Tibial nerve (tissue), 4 donors: ENCODE results near the gene CABLES1. TPM values are rescaled to one million over a fixed set of nuclear protein-coding genes. Genes with fewer than 3 reads are reported as not detected.

Source experiments
- DNase-seq, 2 donors: peaks; one replicate each; pipeline ENCODE4 v3.0.0-alpha.2; 2019; ENCODE audit warnings: low spot score in 2 of 2
- H3K27ac ChIP-seq, 4 donors: fragments of 200-600 bp; sonication (generic) in 3 of 4; one replicate each; pipeline ENCODE4 v1.5.1; 2017 to 2019; ENCODE audit warnings: mild to moderate bottlenecking in 1 of 4
- H3K27me3 ChIP-seq, 2 donors: fragments of 200-600 bp; sonication (generic) in 1 of 2; one replicate each; pipeline versions ENCODE4 v1.5.1 to v1.6.0; 2017 to 2019
- H3K36me3 ChIP-seq, 3 donors: fragments of 200-600 bp; sonication (generic); one replicate each; pipeline ENCODE4 v1.5.1; 2018 to 2019
- H3K4me1 ChIP-seq, 4 donors: fragments of 200-600 bp; sonication (generic) in 3 of 4; one replicate each; pipeline ENCODE4 v1.5.1; 2017 to 2019
- H3K4me3 ChIP-seq, 4 donors: fragments of 200-600 bp; sonication (generic) in 3 of 4; one replicate each; pipeline ENCODE4 v1.5.1; 2017 to 2019; ENCODE audit warnings: mild to moderate bottlenecking in 1 of 4, moderate library complexity in 1 of 4
- H3K9me3 ChIP-seq, 4 donors: fragments of 200-600 bp; sonication (generic) in 3 of 4; one replicate each; pipeline ENCODE4 v1.5.1; 2017 to 2019
- EP300 ChIP-seq, 2 donors: sonication (generic); formaldehyde crosslinking; IDR thresholded peaks; one replicate each; pipeline ENCODE4 v1.6.1; 2017; ENCODE audit warnings: antibody characterized with exemption in 2 of 2, mild to moderate bottlenecking in 1 of 2
- POLR2A ChIP-seq, 2 donors: fragments of 450-650 bp; IDR thresholded peaks; one replicate each; pipeline ENCODE4 v1.6.1; 2017; ENCODE audit warnings: antibody characterized with exemption in 2 of 2, mild to moderate bottlenecking in 2 of 2, moderate library complexity in 2 of 2
- WGBS, 2 donors: methylation state at CpG; one replicate each; pipeline ENCODE4 v1.1.5; 2018; 5-methylcytosine and 5-hydroxymethylcytosine counted together
- total RNA-seq, 4 donors: library from RNA; depleted of rRNA; stranded (reverse); fragments of >200 nt; gene quantifications; one replicate each; pipeline ENCODE4 v1.1.0, GENCODE V29; 2016
- TF ChIP-seq, protein P1 (sequence below), 5 experiments: fragments of 200-600 bp in 3 of 5; fragments of 450-650 bp in 2 of 5; sonication (generic) in 3 of 5; IDR thresholded peaks; one replicate each; pipeline ENCODE4 v1.5.1; 2016 to 2019; ENCODE audit warnings: antibody characterized with exemption in 5 of 5, mild to moderate bottlenecking in 3 of 5, moderate library complexity in 2 of 5

Gene CABLES1
- total RNA-seq, 4 donors from 2014 or later, result 17.3 to 32.1 (median 21.2) TPM

- WGBS, 2 donors, result 96% methylated on average over 11 of the region's 11 CpGs
- Histone ChIP-seq H3K36me3 (no peaks in the 10 kb centered on the region), H3K4me3 (no peak overlapping the region), H3K9me3 (no peaks in the 10 kb centered on the region), H3K4me1 (peaks cover 0 to 35% (median 12%) of the 10 kb centered on the region in 4 donors), H3K27me3 (no peaks in the 10 kb centered on the region), H3K27ac (no peak overlapping the region)
- no peak for DNase-seq
- no peak for TF ChIP-seq EP300 (IDR thresholded peaks at IDR 0.05)
- no peak for TF ChIP-seq POLR2A (IDR thresholded peaks at IDR 0.05)
- TF ChIP-seq, protein P1, sequence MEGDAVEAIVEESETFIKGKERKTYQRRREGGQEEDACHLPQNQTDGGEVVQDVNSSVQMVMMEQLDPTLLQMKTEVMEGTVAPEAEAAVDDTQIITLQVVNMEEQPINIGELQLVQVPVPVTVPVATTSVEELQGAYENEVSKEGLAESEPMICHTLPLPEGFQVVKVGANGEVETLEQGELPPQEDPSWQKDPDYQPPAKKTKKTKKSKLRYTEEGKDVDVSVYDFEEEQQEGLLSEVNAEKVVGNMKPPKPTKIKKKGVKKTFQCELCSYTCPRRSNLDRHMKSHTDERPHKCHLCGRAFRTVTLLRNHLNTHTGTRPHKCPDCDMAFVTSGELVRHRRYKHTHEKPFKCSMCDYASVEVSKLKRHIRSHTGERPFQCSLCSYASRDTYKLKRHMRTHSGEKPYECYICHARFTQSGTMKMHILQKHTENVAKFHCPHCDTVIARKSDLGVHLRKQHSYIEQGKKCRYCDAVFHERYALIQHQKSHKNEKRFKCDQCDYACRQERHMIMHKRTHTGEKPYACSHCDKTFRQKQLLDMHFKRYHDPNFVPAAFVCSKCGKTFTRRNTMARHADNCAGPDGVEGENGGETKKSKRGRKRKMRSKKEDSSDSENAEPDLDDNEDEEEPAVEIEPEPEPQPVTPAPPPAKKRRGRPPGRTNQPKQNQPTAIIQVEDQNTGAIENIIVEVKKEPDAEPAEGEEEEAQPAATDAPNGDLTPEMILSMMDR (IDR thresholded peaks at IDR 0.05), result no peak
Measured at GRCh38 chr18:23151414-23152099, 16.3 kb downstream of the CABLES1 start.

DNA sequence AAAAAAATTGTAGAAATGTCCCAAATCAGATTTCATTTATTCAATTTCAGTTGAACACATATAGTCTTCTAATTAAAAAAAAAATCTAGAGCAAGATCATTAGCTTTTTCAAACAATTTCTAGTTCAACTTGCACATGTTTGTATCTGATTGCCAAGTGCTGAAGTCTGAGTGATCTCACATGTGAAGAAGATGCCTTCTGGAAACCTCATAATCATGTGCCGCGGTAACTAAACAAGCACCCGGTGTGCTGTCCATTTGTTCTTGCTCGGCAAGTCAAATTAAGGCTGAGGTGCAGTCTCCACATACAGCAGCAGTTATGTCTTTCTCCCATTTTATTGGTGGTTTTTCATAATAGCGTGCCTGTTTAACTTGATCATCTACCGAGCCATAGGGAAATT, 18.7 kb downstream of the CABLES1 start:
- TF ChIP-seq EP300 (IDR thresholded peaks at IDR 0.05) (no peak), POLR2A (IDR thresholded peaks at IDR 0.05) (no peak)
- TF ChIP-seq, protein P1 (IDR thresholded peaks at IDR 0.05), result no peak
- 73 to 79% methylated on average over 6 of the region's 6 CpGs for WGBS, 2 donors
- H3K27me3 ChIP-seq, result no peaks in the 10 kb centered on the region
- no peaks in the 10 kb centered on the region for H3K36me3 ChIP-seq
- peaks cover 0 to 25% (median 5%) of the 10 kb centered on the region in 4 donors for H3K4me1 ChIP-seq
- H3K4me3 ChIP-seq, result no peak overlapping the region
- no peak for DNase-seq
- H3K27ac ChIP-seq, result peak overlapping the region in 1 of 4 donors; percentile 31
- no peaks in the 10 kb centered on the region for H3K9me3 ChIP-seq

GRCh38 chr18:23154823-23155500, 19.7 kb downstream of the CABLES1 start:
- no peaks in the 10 kb centered on the region for H3K36me3 ChIP-seq
- H3K27ac ChIP-seq, result peak overlapping the region in 2 of 4 donors; percentile 2 to 31
- 78 to 79% methylated on average over 5 of the region's 5 CpGs for WGBS, 2 donors
- no peaks in the 10 kb centered on the region for H3K9me3 ChIP-seq
- H3K4me1 ChIP-seq, result peaks cover 0 to 25% (median 5%) of the 10 kb centered on the region in 4 donors
- H3K4me3 ChIP-seq, result no peak overlapping the region
- TF ChIP-seq POLR2A (IDR thresholded peaks at IDR 0.05) (no peak), EP300 (IDR thresholded peaks at IDR 0.05) (no peak)
- TF ChIP-seq, protein P1 (IDR thresholded peaks at IDR 0.05), result no peak
- no peaks in the 10 kb centered on the region for H3K27me3 ChIP-seq
- DNase-seq, result no peak

GRCh38 chr18:23155537-23155936, 20.3 kb downstream of the CABLES1 start:
- Histone ChIP-seq H3K36me3 (no peaks in the 10 kb centered on the region), H3K4me3 (no peak overlapping the region), H3K27me3 (no peaks in the 10 kb centered on the region), H3K4me1 (peaks cover 0 to 25% (median 5%) of the 10 kb centered on the region in 4 donors), H3K9me3 (no peaks in the 10 kb centered on the region), H3K27ac (peak overlapping the region in 2 of 4 donors; percentile 2 to 31)
- no peak for DNase-seq
- no peak for TF ChIP-seq POLR2A (IDR thresholded peaks at IDR 0.05)
- TF ChIP-seq EP300 (IDR thresholded peaks at IDR 0.05), result no peak
- TF ChIP-seq, protein P1 (IDR thresholded peaks at IDR 0.05), result no peak
- WGBS, 2 donors, result 37 to 47% methylated on average over 5 of the region's 5 CpGs

DNA sequence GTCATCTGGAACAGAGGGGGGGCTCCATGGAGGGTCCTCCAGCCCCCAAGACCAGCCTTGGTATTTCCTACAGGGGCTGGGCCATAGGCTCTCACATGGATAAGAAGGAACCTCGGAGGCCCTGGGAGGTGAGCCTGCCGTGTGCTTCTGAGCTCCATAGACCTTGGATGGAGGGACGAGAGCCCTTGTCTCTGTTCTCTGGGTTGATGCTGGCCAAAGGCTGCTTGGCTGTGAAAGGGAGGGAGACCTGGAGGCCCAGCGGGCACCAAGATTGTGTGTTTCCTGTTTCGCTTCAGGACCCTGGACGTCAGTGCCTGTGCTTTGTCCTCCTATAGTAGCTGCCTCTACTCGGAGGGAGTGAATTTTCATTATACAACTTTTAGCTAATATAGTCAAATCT, 20.8 kb downstream of the CABLES1 start:
- no peak overlapping the region for H3K4me3 ChIP-seq
- WGBS, 2 donors, result 82 to 87% methylated on average over 7 of the region's 7 CpGs
- peak overlapping the region in 2 of 4 donors; percentile 2 to 31 for H3K27ac ChIP-seq
- no peaks in the 10 kb centered on the region for H3K27me3 ChIP-seq
- no peaks in the 10 kb centered on the region for H3K9me3 ChIP-seq
- peaks cover 0 to 25% (median 5%) of the 10 kb centered on the region in 4 donors for H3K4me1 ChIP-seq
- TF ChIP-seq, protein P1 (IDR thresholded peaks at IDR 0.05), result no peak
- no peak for TF ChIP-seq EP300 (IDR thresholded peaks at IDR 0.05)
- no peak for DNase-seq
- no peaks in the 10 kb centered on the region for H3K36me3 ChIP-seq
